ENCODE results near the gene ASB18. TPM values are rescaled to one million over a fixed set of nuclear protein-coding genes. Genes with fewer than 3 reads are reported as not detected.

Gene ASB18
- total RNA-seq, 4 donors from 2014 or later, result not detected

DNA sequence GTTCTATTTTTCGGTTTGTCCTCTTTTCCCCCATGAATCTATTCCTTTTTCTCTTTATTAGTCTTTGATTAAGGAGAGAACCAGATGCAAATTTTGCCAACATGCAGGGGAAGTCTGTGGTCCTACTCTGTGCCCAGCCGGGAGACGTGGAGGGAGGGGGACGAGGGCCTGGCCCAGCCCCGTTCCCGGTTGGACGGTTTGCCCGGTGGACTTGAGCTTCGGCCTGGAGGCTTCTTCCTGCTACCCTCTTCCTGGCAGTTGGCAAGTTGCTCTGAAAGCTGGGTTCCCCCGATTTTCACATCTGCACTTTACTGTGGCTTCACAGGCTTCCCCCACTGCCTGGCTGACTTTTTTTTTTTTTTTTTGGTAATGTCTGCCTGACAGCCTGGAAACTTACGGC is 56.7 kb downstream of the ASB18 start:
- no peak for TF ChIP-seq POLR2A (IDR thresholded peaks at IDR 0.05)
- no peak for TF ChIP-seq CTCF (IDR thresholded peaks at IDR 0.05)
- H3K27ac ChIP-seq, result no peak overlapping the region

GRCh38 chr2:236205867-236206645 is 58.1 kb downstream of the ASB18 start:
- H3K4me1 ChIP-seq, result no peaks in the 10 kb centered on the region
- no peak overlapping the region for H3K27ac ChIP-seq
- H3K36me3 ChIP-seq, result no peaks in the 10 kb centered on the region
- H3K27me3 ChIP-seq, result no peaks in the 10 kb centered on the region
- no peak for DNase-seq
- TF ChIP-seq POLR2A (IDR thresholded peaks at IDR 0.05) (no peak), CTCF (IDR thresholded peaks at IDR 0.05) (no peak)
- H3K4me3 ChIP-seq, result no peak overlapping the region
- no peaks in the 10 kb centered on the region for H3K9me3 ChIP-seq

More for the DNA sequence above, 56.7 kb downstream of the ASB18 start:
- Histone ChIP-seq H3K4me3 (no peak overlapping the region), H3K36me3 (no peaks in the 10 kb centered on the region), H3K9me3 (no peaks in the 10 kb centered on the region), H3K27me3 (no peaks in the 10 kb centered on the region), H3K4me1 (no peaks in the 10 kb centered on the region)
- DNase-seq, result no peak

DNA sequence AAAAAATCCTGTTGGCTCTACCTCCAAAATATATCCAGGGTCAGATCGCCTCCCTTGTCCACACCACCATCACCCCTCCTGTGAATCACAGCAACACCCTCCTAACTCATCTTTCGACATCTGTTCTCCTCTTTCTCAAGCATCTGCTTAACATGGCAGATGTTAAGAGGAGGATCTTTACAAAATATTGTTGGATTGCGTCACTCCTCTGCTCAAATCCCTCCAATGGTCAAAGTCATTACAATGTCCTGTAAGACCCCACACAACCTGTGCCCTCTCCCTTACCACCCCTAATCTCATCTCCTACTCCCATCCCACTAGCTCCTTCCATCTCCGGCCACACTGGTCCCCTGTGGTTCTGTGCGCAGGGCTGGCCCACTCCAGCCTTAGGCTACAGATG is 59.3 kb downstream of the ASB18 start:
- Histone ChIP-seq H3K27me3 (no peaks in the 10 kb centered on the region), H3K4me3 (no peak overlapping the region), H3K27ac (no peak overlapping the region), H3K4me1 (no peaks in the 10 kb centered on the region), H3K36me3 (no peaks in the 10 kb centered on the region), H3K9me3 (no peaks in the 10 kb centered on the region)
- no peak for DNase-seq
- TF ChIP-seq CTCF (IDR thresholded peaks at IDR 0.05) (no peak), POLR2A (IDR thresholded peaks at IDR 0.05) (no peak)

GRCh38 chr2:236200378-236200777 is 63.8 kb downstream of the ASB18 start:
- no peaks in the 10 kb centered on the region for H3K9me3 ChIP-seq
- no peak overlapping the region for H3K4me3 ChIP-seq
- H3K27ac ChIP-seq, result no peak overlapping the region
- H3K4me1 ChIP-seq, result no peaks in the 10 kb centered on the region
- DNase-seq, result no peak
- no peaks in the 10 kb centered on the region for H3K27me3 ChIP-seq
- H3K36me3 ChIP-seq, result no peaks in the 10 kb centered on the region
- no peak for TF ChIP-seq CTCF (IDR thresholded peaks at IDR 0.05)
- no peak for TF ChIP-seq POLR2A (IDR thresholded peaks at IDR 0.05)

DNA sequence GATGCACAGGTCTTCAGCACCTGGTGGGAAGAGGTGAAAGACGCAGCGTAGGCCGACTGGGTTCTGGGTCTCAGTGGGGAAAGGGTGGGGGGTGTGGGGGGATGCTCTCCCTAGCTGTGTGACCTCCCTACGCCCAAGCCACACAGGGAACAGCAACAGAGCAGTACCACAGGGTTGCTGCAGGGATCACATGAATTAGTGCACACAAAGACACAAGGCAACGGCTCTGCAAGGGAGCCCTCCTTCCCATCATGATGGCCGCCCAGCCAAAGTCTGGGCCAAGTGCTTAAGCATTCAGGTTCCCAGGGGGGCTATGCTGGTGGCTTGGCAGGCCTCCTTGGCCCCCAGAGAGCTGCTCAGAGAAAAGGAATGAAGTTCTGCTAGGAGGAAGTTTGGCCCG is 67.8 kb downstream of the ASB18 start:
- Histone ChIP-seq H3K27ac (no peak overlapping the region), H3K4me3 (no peak overlapping the region), H3K9me3 (no peaks in the 10 kb centered on the region), H3K36me3 (no peaks in the 10 kb centered on the region), H3K4me1 (no peaks in the 10 kb centered on the region), H3K27me3 (no peaks in the 10 kb centered on the region)
- DNase-seq, result no peak
- no peak for TF ChIP-seq CTCF (IDR thresholded peaks at IDR 0.05)
- TF ChIP-seq POLR2A (IDR thresholded peaks at IDR 0.05), result no peak

Measured in Peyer's patch (tissue), 4 donors.